Spinal cord (tissue), 10 donors: Measurements from ENCODE around the gene PXN. TPM values are rescaled to one million over a fixed set of nuclear protein-coding genes. Genes with fewer than 3 reads are reported as not detected.
A peak's percentile ranks its signal among the peaks of the same experiment; 100 is the strongest.

Experiments
- DNase-seq, 6 donors: peaks; one replicate each; pipeline versions ENCODE4 v3.0.0 to v3.0.0-alpha.2; 2013 to 2015; ENCODE audit warnings: low spot score in 6 of 6, low read depth in 4 of 6
- H3K27ac ChIP-seq: one replicate; pipeline ENCODE4 v1.5.1; 2013; ENCODE audit warnings: low read depth, low read length, control low read depth
- H3K27me3 ChIP-seq: one replicate; pipeline ENCODE4 v1.6.1; 2013; ENCODE audit warnings: low read length; ENCODE audit not compliant: control insufficient read depth, insufficient read depth
- H3K36me3 ChIP-seq: one replicate; pipeline ENCODE4 v1.6.1; 2013; ENCODE audit warnings: low read length; ENCODE audit not compliant: control insufficient read depth, insufficient read depth
- H3K4me1 ChIP-seq: one replicate; pipeline ENCODE4 v1.6.1; 2013; ENCODE audit warnings: low read length; ENCODE audit not compliant: control insufficient read depth, insufficient read depth
- H3K4me3 ChIP-seq: one replicate; pipeline ENCODE4 v1.5.1; 2013; ENCODE audit warnings: low read depth, low read length, control low read depth
- H3K9me3 ChIP-seq: one replicate; pipeline ENCODE4 v1.6.1; 2013; ENCODE audit warnings: low read length; ENCODE audit not compliant: control insufficient read depth, insufficient read depth
- WGBS: methylation state at CpG from one replicate; pipeline ENCODE4 v1.1.5; 2013; ENCODE audit warnings: missing lambda C conversion rate; ENCODE audit not compliant: insufficient coverage; 5-methylcytosine and 5-hydroxymethylcytosine counted together
- polyA plus RNA-seq, 2 donors: library from polyadenylated mRNA; unstranded; fragments of 120-200 nt; gene quantifications; one replicate each; pipeline ENCODE4 v1.2.1, GENCODE V29; 2013; ENCODE audit not compliant: insufficient read length in 2 of 2
- total RNA-seq, 2 donors: library from RNA; depleted of rRNA in 1 of 2; stranded (reverse); fragments of 120-200 nt in 1 of 2; fragments of >200 nt in 1 of 2; gene quantifications; one replicate each; pipeline versions ENCODE4 v1.2.3 to v1.2.4, GENCODE V29; 2013 to 2014
- donor health status: healthy.

PXN gene
- total and polyA plus RNA-seq, 4 donors, result 17.3 to 62.2 (median 36.0) TPM

DNA sequence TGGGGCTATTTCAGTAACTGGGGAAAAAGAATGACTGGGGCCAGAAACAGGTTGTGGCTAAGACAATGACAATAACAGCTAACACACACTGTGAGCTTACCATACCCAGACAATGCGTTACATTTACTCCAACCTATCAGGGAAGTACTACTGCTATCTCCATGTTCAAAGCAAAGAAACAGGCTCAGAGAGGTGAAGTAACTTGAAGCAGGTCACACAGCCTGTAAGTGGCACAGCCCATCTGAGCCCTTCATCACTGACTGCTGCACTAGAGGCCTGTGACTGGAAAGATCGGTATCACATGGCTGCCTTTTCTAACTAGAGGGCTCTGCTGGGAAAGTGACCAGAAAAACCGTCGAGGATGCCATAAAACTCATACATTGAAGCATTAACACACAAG is 78.9 kb downstream of the PXN start:
- H3K36me3 ChIP-seq, result peaks cover 76% of the 10 kb centered on the region

DNA sequence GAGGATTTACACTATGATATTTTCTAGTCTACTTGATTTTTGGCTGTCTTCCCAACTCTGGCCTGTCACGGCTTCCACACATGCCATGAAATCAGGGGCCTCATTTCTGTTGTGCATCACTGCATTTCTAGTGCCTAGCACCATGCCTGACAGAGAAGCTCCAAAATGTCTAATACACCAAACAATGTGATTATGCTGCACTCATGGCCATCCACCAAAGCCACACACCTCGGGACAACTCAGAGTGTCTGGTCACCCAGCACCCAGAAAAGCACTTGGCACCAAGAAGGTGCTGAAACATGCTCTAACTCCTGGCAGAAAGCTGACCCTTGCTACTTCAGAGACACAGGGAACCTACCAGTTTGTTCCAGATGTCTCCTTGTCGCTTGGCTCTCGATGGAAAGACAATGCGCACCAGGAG is 82.3 kb downstream of the PXN start:
- H3K27me3 ChIP-seq, result no peaks in the 10 kb centered on the region
- no peak overlapping the region for H3K27ac ChIP-seq
- DNase-seq, result no peak
- 97% methylated on average over 5 of the region's 5 CpGs for WGBS
- no peaks in the 10 kb centered on the region for H3K4me1 ChIP-seq
- no peak overlapping the region for H3K4me3 ChIP-seq
- peaks cover 80% of the 10 kb centered on the region for H3K36me3 ChIP-seq
- H3K9me3 ChIP-seq, result no peaks in the 10 kb centered on the region

More for the DNA sequence above, 78.9 kb downstream of the PXN start:
- Histone ChIP-seq H3K27me3 (no peaks in the 10 kb centered on the region), H3K4me1 (no peaks in the 10 kb centered on the region), H3K27ac (no peak overlapping the region), H3K9me3 (no peaks in the 10 kb centered on the region), H3K4me3 (no peak overlapping the region)
- WGBS, result 92% methylated on average over 2 of the region's 4 CpGs
- no peak for DNase-seq

DNA sequence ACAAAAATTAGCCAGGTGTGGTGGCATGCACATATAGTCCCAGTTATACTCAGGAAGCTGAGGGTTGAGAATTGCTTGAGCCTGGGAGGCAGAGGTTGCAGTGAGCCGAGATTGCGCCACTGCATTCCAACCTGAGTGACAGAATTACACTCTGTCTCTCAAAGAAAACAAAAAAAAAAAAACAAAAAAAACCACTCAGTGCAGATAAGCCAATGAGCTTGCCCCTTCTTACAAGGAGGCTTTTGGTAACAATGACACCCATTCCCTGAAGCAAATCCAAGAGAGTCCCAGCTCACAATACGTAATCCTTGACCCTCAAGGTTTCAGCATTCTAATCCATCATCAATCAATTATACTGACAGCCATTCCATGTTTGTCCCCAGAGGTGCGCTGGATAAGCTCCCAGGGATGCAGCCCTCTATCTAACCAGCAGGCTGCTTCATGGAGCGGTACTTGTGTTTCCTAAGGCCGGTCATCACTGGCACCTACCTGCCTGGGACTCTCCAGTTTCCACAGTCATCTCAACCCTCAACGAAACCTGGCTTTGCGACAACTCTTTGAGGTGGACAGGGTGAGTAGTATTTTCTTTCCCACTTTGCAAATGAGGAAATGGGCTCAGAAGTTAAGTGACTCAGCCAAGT is 83.4 kb downstream of the PXN start:
- Histone ChIP-seq H3K4me1 (no peaks in the 10 kb centered on the region), H3K4me3 (no peak overlapping the region), H3K27ac (no peak overlapping the region), H3K9me3 (no peaks in the 10 kb centered on the region), H3K27me3 (no peaks in the 10 kb centered on the region), H3K36me3 (peaks cover 80% of the 10 kb centered on the region)
- DNase-seq, result no peak
- WGBS, result 82% methylated on average over 4 of the region's 8 CpGs

DNA sequence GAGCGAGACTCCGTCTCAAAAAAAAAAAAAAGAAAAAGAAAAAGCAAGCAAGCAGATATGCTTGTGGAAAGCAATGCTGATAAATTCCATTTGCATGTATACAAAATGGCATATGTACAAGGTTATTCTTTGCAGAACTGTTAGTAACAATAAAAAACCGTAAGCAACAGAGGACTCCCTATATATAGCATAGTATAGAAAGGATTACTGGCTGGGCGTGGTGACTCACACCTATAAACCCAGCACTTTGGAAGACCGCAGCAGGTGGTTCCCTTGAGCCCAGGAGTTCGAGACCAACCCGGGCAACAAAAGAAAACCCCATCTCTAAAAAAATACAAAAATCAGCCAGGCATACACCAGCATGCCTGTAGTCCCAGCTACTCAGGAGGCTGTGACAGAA is 84.6 kb downstream of the PXN start:
- Histone ChIP-seq H3K36me3 (peaks cover 80% of the 10 kb centered on the region), H3K27ac (no peak overlapping the region), H3K4me1 (no peaks in the 10 kb centered on the region), H3K9me3 (no peaks in the 10 kb centered on the region), H3K4me3 (no peak overlapping the region), H3K27me3 (no peaks in the 10 kb centered on the region)
- DNase-seq, result no peak
- 100% methylated on average over 3 of the region's 7 CpGs for WGBS

- Histone ChIP-seq H3K9me3 (no peaks in the 10 kb centered on the region), H3K27ac (no peak overlapping the region), H3K36me3 (peaks cover 89% of the 10 kb centered on the region), H3K4me1 (no peaks in the 10 kb centered on the region), H3K27me3 (no peaks in the 10 kb centered on the region), H3K4me3 (no peak overlapping the region)
- WGBS, result 95% methylated on average over 10 of the region's 11 CpGs
- DNase-seq, result no peak
These were observed 90.0 kb downstream of the PXN start for GRCh38 chr12:120175537-120175936.

DNA sequence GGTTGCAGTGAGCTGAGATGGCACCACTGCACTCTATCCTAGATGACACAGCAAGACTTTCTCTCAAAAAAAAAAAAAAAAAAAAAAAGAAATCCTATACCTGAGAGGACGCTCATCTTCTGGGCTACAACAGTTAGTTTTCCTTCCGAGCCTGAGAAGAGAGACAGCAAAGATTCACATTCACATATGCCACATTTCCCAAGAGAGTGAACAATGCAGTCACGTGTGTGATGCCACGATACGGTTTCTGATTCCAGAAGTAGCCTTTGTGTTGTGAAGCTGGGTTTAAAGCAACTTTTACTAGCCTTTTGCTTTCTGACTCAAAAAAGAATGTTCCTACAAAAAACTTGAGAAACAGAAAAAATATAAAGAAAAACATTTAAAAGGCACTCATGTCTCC is 90.5 kb downstream of the PXN start:
- Histone ChIP-seq H3K27ac (no peak overlapping the region), H3K36me3 (peaks cover 91% of the 10 kb centered on the region), H3K27me3 (no peaks in the 10 kb centered on the region), H3K9me3 (no peaks in the 10 kb centered on the region), H3K4me1 (no peaks in the 10 kb centered on the region), H3K4me3 (no peak overlapping the region)
- peak in 1 of 6 donors; percentile 44 for DNase-seq
- no CpG with 5 or more reads among the region's 5 CpGs for WGBS

DNA sequence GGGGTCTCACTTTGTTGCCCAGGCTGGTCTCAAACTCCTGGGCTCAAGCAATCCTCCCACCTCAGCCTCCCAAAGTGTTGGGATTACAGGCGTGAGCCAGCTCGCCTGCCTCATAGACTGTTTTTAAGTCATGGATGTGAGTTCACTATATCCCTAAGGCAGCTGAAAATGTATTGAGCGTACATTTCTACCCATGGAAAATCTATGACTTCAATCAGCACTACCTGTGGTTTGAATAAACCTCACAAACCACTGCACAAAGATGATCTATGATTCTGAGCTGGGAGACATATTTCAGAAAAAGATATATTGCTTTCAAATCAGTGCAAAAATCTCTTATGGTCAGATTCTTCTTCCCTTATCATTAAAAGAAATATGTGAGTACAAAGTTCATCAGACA is 93.5 kb downstream of the PXN start:
- no peak for DNase-seq
- no CpG with 5 or more reads among the region's 3 CpGs for WGBS
- Histone ChIP-seq H3K36me3 (peaks cover 86% of the 10 kb centered on the region), H3K9me3 (no peaks in the 10 kb centered on the region), H3K27me3 (no peaks in the 10 kb centered on the region), H3K4me3 (no peak overlapping the region), H3K27ac (no peak overlapping the region), H3K4me1 (no peaks in the 10 kb centered on the region)

GRCh38 chr12:120170631-120171030 is 94.9 kb downstream of the PXN start:
- H3K4me1 ChIP-seq, result no peaks in the 10 kb centered on the region
- H3K4me3 ChIP-seq, result no peak overlapping the region
- H3K27ac ChIP-seq, result no peak overlapping the region
- no peaks in the 10 kb centered on the region for H3K27me3 ChIP-seq
- WGBS, result 93% methylated on average over 5 of the region's 7 CpGs
- no peak for DNase-seq
- no peaks in the 10 kb centered on the region for H3K9me3 ChIP-seq
- H3K36me3 ChIP-seq, result peaks cover 86% of the 10 kb centered on the region

- Histone ChIP-seq H3K4me1 (no peaks in the 10 kb centered on the region), H3K36me3 (peaks cover 88% of the 10 kb centered on the region), H3K27ac (no peak overlapping the region), H3K4me3 (no peak overlapping the region), H3K27me3 (no peaks in the 10 kb centered on the region), H3K9me3 (no peaks in the 10 kb centered on the region)
- WGBS, result 100% methylated on average over 2 of the region's 2 CpGs
- DNase-seq, result no peak
These were observed 95.6 kb downstream of the PXN start for GRCh38 chr12:120169946-120170345.

DNA sequence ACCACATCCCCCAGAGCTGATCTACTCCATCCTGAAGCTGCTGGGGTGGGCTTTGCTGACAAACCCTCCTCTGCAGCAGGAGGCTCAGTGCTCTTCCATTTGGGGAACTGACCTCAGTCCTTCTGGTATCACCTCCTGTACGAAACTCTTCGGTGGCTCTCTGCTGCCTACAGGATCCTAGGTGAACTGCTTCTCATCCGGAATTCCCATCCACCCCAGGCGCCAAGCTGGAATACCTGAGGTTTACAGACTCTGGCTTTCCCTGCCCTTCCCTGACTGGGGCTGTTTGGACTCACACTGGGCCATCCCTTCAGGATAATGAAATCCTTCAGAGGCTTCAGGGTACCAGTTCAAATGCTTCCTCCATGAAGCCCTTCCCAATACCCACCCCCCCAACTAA is 97.2 kb downstream of the PXN start:
- Histone ChIP-seq H3K27me3 (no peaks in the 10 kb centered on the region), H3K4me1 (no peaks in the 10 kb centered on the region), H3K9me3 (no peaks in the 10 kb centered on the region), H3K36me3 (peaks cover 85% of the 10 kb centered on the region), H3K27ac (no peak overlapping the region), H3K4me3 (no peak overlapping the region)
- 91% methylated on average over 4 of the region's 4 CpGs for WGBS
- DNase-seq, result no peak
